Tibial artery (tissue), 4 donors: Measurements from ENCODE around the gene GARNL3.

Experiments
- DNase-seq, 2 donors: peaks; one replicate each; pipeline ENCODE4 v3.0.0-alpha.2; 2019
- H3K27ac ChIP-seq, 2 donors: fragments of 200-600 bp; sonication (generic) in 1 of 2; 1 replicate in 1 of 2; 2 replicates in 1 of 2; pipeline ENCODE4 v1.5.1; 2018 to 2019; ENCODE audit warnings: mild to moderate bottlenecking in 1 of 2
- H3K27me3 ChIP-seq, 2 donors: fragments of 200-600 bp; sonication (generic) in 1 of 2; one replicate each; pipeline versions ENCODE4 v1.5.1 to v1.6.0; 2016 to 2019
- H3K36me3 ChIP-seq, 3 donors: fragments of 200-600 bp; sonication (generic) in 2 of 3; one replicate each; pipeline ENCODE4 v1.5.1; 2016 to 2019; ENCODE audit warnings: mild to moderate bottlenecking in 2 of 3
- H3K4me1 ChIP-seq, 4 donors: fragments of 200-600 bp; sonication (generic) in 2 of 4; 1 replicate in 3 of 4; 2 replicates in 1 of 4; pipeline ENCODE4 v1.5.1; 2016 to 2019
- H3K4me3 ChIP-seq, 2 donors: fragments of 200-600 bp; sonication (generic) in 1 of 2; 1 replicate in 1 of 2; 2 replicates in 1 of 2; pipeline ENCODE4 v1.5.1; 2018 to 2019; ENCODE audit warnings: mild to moderate bottlenecking in 2 of 2
- H3K9me3 ChIP-seq, 3 donors: fragments of 200-600 bp; sonication (generic) in 1 of 3; one replicate each; pipeline ENCODE4 v1.5.1; 2016 to 2019
- intact Hi-C: fragments of 100-400 bp; cut with DNase I; formaldehyde crosslinking; loops from one replicate; pipeline ENCODE4 v1.15.0; 2023; ENCODE audit warnings: low total_unique reads
- TF ChIP-seq, protein P1 (sequence below), 2 experiments: fragments of 200-600 bp in 1 of 2; fragments of 450-650 bp in 1 of 2; IDR thresholded peaks; one replicate each; pipeline ENCODE4 v1.5.1; 2017 to 2019; ENCODE audit warnings: antibody characterized with exemption in 2 of 2, mild to moderate bottlenecking in 1 of 2, moderate library complexity in 1 of 2

The GARNL3 gene

GRCh38 chr9:127396253-127396807 is 131.8 kb downstream of the GARNL3 start:
- Histone ChIP-seq H3K4me3 (peak overlapping the region; percentile 89 to 91), H3K27ac (peak overlapping the region; percentile 36 to 70), H3K27me3 (no peaks in the 10 kb centered on the region), H3K4me1 (peaks cover 0 to 25% (median 15%) of the 10 kb centered on the region in 4 donors), H3K36me3 (peaks cover 20 to 46% (median 23%) of the 10 kb centered on the region in 3 donors), H3K9me3 (no peaks in the 10 kb centered on the region)
- peak in 1 of 2 donors; percentile 76 for DNase-seq
- intact Hi-C loops, result loop anchor here (5.0 kb wide), 1 partner anchor 184 kb away; no protein-coding TSS in a partner anchor
- TF ChIP-seq, protein P1, sequence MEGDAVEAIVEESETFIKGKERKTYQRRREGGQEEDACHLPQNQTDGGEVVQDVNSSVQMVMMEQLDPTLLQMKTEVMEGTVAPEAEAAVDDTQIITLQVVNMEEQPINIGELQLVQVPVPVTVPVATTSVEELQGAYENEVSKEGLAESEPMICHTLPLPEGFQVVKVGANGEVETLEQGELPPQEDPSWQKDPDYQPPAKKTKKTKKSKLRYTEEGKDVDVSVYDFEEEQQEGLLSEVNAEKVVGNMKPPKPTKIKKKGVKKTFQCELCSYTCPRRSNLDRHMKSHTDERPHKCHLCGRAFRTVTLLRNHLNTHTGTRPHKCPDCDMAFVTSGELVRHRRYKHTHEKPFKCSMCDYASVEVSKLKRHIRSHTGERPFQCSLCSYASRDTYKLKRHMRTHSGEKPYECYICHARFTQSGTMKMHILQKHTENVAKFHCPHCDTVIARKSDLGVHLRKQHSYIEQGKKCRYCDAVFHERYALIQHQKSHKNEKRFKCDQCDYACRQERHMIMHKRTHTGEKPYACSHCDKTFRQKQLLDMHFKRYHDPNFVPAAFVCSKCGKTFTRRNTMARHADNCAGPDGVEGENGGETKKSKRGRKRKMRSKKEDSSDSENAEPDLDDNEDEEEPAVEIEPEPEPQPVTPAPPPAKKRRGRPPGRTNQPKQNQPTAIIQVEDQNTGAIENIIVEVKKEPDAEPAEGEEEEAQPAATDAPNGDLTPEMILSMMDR (IDR thresholded peaks at IDR 0.05), result no peak

DNA sequence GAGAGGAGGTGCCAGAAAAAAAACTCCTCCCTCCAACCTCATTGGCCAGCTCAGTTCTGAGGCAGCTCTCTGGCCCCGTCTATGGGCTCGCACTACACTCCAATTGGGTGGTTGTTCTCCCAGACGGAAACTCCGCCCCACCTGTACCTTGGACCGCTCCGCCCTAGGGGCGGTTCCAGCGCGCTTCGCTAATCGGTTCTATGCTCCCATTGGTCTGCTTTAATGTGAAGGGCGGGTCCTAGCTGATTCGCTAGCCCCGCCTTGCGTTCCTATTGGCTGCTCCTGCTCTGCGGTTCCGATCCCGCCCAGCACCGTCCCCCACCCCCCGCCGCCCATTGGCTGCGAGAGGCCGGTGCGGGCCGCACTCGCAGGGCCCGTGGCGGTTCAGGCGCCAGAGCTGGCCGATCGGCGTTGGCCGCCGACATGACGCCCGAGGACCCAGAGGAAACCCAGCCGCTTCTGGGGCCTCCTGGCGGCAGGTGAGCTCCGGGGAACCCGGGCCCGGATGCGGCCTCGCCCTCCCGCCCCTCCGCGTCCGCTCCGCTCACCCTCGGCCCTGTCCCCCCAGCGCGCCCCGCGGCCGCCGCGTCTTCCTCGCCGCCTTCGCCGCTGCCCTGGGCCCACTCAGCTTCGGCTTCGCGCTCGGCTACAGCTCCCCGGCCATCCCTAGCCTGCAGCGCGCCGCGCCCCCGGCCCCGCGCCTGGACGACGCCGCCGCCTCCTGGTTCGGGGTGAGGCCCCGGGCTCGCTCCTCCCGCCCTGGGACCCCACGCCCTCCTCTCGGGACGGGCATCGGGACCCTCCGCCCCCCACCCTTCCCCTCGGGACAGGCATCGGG is 132.5 kb downstream of the GARNL3 start, which contains the start of gene SLC2A8:
SLC2A8 (plus strand) TSS at position 362 of the 838 bp plus-strand sequence; CDS start at position 424, 62 bp downstream.
- Histone ChIP-seq H3K27me3 (no peaks in the 10 kb centered on the region), H3K4me1 (peaks cover 0 to 25% (median 15%) of the 10 kb centered on the region in 4 donors), H3K9me3 (no peaks in the 10 kb centered on the region), H3K4me3 (peak within 1 kb of the TSS; percentile 89 to 91), H3K27ac (peak within 1 kb of the TSS; percentile 87 to 95), H3K36me3 (peaks cover 13 to 46% (median 28%) of the 10 kb centered on the region in 3 donors)
- TF ChIP-seq, protein P1 (IDR thresholded peaks at IDR 0.05), result peak in 1 of 2 experiments; percentile 29
- DNase-seq, result peak; percentile 98 to 100
- intact Hi-C loops, result loop anchor here (5.0 kb wide), 1 partner anchor 185 kb away; no protein-coding TSS in a partner anchor

DNA sequence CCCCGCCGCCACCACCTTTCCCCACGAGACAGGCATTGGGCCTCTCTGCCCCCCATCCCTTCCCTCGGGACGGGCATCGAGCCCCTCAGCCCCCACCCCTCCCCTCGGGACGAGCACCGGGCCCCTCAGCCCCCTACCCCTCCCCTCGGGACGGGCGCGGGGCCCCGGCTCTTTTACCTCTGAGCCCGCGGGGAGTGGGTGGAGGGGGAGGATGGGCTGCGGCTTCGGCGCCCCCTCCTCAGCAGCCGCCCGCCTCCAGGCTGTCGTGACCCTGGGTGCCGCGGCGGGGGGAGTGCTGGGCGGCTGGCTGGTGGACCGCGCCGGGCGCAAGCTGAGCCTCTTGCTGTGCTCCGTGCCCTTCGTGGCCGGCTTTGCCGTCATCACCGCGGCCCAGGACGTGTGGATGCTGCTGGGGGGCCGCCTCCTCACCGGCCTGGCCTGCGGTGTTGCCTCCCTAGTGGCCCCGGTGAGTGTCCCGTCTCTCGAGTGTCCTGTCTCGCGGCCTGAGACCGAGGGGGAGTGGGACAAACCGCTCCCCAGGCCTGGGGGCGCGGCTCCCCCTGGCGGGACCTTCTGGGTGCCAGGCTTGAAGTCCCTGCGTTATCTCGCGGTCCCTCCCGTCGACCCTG is 133.2 kb downstream of the GARNL3 start:
- peaks cover 0 to 25% (median 15%) of the 10 kb centered on the region in 4 donors for H3K4me1 ChIP-seq
- peak; percentile 55 to 77 for DNase-seq
- H3K36me3 ChIP-seq, result peaks cover 6 to 46% (median 28%) of the 10 kb centered on the region in 3 donors
- intact Hi-C loops, result loop anchor here (5.0 kb wide), 1 partner anchor 185 kb away; no protein-coding TSS in a partner anchor
- TF ChIP-seq, protein P1 (IDR thresholded peaks at IDR 0.05), result peak; percentile 46 to 53
- peak overlapping the region; percentile 89 to 91 for H3K4me3 ChIP-seq
- no peaks in the 10 kb centered on the region for H3K27me3 ChIP-seq
- H3K9me3 ChIP-seq, result no peaks in the 10 kb centered on the region
- peak overlapping the region; percentile 87 to 95 for H3K27ac ChIP-seq

DNA sequence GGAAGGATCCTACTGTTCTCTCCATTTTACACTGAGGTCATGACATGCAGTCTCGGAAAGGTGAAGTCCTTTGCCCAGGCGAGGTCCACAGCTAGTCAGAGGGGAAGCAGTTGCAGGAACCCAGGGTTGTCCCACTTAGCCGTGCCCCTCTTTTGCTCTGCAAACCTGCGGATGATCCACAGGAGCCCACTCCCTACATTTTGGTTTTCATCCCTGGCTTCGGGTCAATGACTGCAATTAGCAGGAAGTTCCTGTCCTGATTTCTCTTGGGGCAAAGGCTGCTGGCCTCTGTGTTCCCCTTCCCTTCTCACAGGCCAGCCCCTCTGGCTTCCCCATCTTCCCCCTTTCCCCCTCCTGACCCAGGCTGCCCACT is 133.7 kb downstream of the GARNL3 start:
- intact Hi-C loops, result loop anchor here (5.0 kb wide), 1 partner anchor 186 kb away; no protein-coding TSS in a partner anchor
- H3K36me3 ChIP-seq, result peaks cover under 1 to 46% (median 24%) of the 10 kb centered on the region in 3 donors
- H3K4me3 ChIP-seq, result peak overlapping the region; percentile 89 to 91
- H3K4me1 ChIP-seq, result peaks cover 0 to 25% (median 15%) of the 10 kb centered on the region in 4 donors
- no peaks in the 10 kb centered on the region for H3K9me3 ChIP-seq
- no peaks in the 10 kb centered on the region for H3K27me3 ChIP-seq
- peak overlapping the region in 1 of 2 donors; percentile 95 for H3K27ac ChIP-seq
- TF ChIP-seq, protein P1 (IDR thresholded peaks at IDR 0.05), result no peak
- no peak for DNase-seq

- no peaks in the 10 kb centered on the region for H3K9me3 ChIP-seq
- intact Hi-C loops, result loop anchor here (5.0 kb wide), 1 partner anchor 187 kb away; no protein-coding TSS in a partner anchor
- peaks cover 2 to 47% (median 28%) of the 10 kb centered on the region in 3 donors for H3K36me3 ChIP-seq
- H3K4me3 ChIP-seq, result peak overlapping the region in 1 of 2 donors; percentile 89
- H3K27ac ChIP-seq, result no peak overlapping the region
- H3K4me1 ChIP-seq, result peaks cover 0 to 25% (median 15%) of the 10 kb centered on the region in 4 donors
- DNase-seq, result no peak
- TF ChIP-seq, protein P1 (IDR thresholded peaks at IDR 0.05), result no peak
- no peaks in the 10 kb centered on the region for H3K27me3 ChIP-seq
Measured at GRCh38 chr9:127398715-127399400, 134.3 kb downstream of the GARNL3 start.
